Measurements from ENCODE around the gene OBI1.

OBI1 gene, protein sequence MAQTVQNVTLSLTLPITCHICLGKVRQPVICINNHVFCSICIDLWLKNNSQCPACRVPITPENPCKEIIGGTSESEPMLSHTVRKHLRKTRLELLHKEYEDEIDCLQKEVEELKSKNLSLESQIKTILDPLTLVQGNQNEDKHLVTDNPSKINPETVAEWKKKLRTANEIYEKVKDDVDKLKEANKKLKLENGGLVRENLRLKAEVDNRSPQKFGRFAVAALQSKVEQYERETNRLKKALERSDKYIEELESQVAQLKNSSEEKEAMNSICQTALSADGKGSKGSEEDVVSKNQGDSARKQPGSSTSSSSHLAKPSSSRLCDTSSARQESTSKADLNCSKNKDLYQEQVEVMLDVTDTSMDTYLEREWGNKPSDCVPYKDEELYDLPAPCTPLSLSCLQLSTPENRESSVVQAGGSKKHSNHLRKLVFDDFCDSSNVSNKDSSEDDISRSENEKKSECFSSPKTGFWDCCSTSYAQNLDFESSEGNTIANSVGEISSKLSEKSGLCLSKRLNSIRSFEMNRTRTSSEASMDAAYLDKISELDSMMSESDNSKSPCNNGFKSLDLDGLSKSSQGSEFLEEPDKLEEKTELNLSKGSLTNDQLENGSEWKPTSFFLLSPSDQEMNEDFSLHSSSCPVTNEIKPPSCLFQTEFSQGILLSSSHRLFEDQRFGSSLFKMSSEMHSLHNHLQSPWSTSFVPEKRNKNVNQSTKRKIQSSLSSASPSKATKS

GRCh38 chr13:78658630-78659449 is at the start of gene OBI1:
OBI1 (minus strand) TSS chr13:78659155; CDS start chr13:78659120, 35 bp downstream.
- DNase-seq (ENCODE audit: low spot score): peak; percentile 86

GRCh38 chr13:78701383-78701782 is 42.4 kb upstream of the OBI1 start:
- DNase-seq (ENCODE audit: low spot score): no peak

- no peak for DNase-seq (ENCODE audit: low spot score)
These were observed 41.4 kb upstream of the OBI1 start for GRCh38 chr13:78700121-78700910.

- DNase-seq (ENCODE audit: low spot score): no peak
These were observed 30.1 kb upstream of the OBI1 start for GRCh38 chr13:78689011-78689410.

DNA sequence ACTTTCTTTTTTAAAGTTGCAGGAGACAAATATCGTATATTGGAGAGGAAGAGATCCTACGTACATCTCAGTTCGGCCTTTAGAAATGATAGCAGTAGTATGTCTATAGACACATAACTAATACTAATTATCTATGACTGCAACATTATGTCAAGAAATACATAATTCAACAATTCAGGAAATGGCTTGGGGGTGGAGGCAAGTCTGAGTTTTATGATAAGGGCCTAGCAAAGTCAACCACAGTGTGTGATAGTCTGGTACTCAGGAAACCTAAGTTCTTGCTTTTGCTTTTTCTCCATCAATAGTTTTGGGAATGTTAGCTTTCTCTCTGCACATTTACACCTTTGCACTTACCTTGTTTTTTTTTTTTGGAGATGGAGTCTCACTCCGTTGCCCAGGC is 27.5 kb upstream of the OBI1 start:
- DNase-seq (ENCODE audit: low spot score): no peak

GRCh38 chr13:78680576-78681350 is 21.8 kb upstream of the OBI1 start:
- no peak for DNase-seq (ENCODE audit: low spot score)

- no peak for DNase-seq (ENCODE audit: low spot score)
These were observed 21.2 kb upstream of the OBI1 start for GRCh38 chr13:78680115-78680561.

GRCh38 chr13:78679329-78679728 is 20.4 kb upstream of the OBI1 start:
- no peak for DNase-seq (ENCODE audit: low spot score)

- no peak for DNase-seq (ENCODE audit: low spot score)
These were observed 16.2 kb upstream of the OBI1 start for GRCh38 chr13:78675112-78675511.

DNA sequence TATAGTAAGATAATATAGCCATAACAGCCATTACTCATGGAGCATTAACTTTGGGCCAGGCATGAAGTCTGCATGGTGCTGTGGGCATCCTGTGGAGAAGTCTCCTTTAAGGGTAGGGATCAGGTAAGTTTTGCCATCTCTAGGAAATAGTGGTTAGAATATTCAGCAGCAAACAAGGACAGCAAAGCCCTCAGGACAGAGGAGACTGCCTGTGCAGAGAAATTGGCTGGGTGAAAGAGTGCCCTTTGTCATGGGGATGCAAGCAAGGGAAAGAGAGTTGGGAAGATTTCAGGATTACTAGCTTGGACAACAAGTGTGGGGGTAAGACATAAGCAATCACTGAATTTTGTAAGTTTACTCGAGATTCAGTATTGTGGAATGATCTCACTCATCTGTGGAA is 15.7 kb upstream of the OBI1 start:
- DNase-seq (ENCODE audit: low spot score): no peak

GRCh38 chr13:78662467-78662866 is 3.5 kb upstream of the OBI1 start:
- DNase-seq (ENCODE audit: low spot score): no peak

GRCh38 chr13:78660495-78660857 is 1.5 kb upstream of the OBI1 start:
- DNase-seq (ENCODE audit: low spot score): no peak

DNA sequence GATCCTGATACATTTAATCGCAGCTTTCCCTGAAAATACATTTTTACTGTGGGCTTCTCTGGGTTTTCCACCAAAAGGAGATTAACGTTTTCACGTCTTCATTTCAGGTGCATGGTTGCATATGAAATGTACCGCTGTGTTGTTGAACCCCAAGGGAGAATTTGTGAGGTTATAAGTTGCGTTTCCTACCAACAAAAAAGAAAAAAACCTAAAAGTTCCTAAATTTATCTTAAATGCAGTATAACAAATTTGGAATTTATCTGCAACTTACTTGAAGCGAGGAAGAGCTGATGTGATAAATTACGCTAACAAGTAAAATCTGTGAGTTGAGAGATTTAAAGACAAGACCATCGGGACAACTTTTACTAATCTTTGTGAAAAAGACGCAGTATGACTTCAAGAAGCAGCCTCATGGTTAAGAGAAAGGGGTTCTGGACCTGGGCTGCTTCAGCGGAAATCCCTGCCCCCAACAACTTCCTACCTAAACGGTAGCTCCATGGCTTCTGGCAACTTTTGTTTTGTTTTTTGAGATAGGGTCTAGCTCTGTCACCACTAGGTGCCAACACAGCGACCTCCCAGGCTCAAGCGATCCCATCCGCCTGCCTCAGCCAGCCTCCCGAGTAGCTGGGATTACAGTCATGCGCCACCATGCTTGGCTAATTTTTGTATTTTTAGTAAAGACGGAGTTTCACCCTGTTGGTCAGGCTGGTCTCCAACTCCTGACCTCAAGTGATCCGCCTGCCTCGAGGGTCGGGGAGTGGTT is 958 bp upstream of the OBI1 start:
- peak; percentile 11 for DNase-seq (ENCODE audit: low spot score)

GRCh38 chr13:78659450-78659730 is 435 bp upstream of the OBI1 start:
- no peak for DNase-seq (ENCODE audit: low spot score)

DNA sequence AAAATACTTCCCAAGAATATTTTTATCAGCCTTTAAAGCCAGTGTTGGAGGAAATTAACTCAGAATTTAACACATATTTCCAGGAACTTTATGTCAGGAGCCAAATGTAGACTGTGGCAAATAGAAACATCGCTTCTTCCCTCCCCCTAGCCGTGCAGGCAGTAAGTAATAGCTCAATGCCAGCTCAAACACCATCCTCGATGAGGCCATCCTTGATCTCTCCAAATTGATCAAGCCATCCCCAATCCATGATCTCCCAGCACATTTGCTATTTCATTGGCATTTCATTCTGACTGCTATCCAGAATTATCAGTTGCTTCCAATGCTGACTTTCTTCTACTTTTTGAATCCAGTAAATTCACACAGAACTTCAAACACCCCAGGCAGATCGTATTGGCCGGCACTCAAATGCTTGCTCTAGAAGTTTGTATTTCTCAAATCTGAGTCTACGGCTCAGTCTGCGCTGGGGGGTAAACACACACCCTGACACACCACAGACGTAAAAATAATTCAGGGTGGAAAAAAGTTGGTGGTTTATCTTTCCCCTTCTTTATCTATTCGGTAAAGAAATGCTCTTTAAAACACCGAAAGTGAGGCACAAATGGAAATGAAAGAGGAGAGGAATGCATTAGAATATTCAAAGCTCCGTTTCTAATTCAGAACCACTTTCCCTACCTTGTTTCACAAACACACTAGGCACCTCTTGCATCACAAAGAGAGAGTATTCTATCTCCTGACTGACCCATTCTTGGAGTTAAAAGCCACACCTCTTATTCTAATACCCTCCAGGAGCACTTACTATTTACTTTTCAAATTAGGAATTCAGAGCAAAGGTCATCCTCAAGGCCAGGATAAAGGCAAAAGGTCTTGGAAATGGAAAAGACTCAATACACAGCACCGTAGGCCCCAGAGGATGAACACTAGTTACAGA is 991 bp downstream of the OBI1 start:
- no peak for DNase-seq (ENCODE audit: low spot score)

GRCh38 chr13:78655906-78656305 is 3.0 kb downstream of the OBI1 start:
- DNase-seq (ENCODE audit: low spot score): no peak

GRCh38 chr13:78655007-78655406 is 3.9 kb downstream of the OBI1 start:
- no peak for DNase-seq (ENCODE audit: low spot score)

DNA sequence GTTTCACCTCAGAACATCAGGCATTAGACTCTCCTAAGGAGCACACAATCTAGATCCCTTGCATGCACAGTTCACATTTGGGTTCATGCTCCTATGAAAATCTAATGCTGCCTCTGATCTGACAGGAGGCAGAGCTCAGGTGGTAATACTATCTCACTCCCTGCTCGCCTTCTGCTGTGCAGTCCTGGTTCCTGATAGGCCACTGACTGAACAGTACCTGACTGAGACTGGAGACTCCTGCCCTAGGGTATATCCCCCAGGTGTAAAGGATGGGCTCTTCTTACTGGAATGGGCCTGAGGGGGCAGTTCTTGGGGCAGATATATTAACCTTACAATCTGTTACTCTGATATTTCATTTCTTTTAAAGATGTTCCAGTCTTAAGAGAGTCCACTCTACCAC is 6.3 kb downstream of the OBI1 start:
- no peak for DNase-seq (ENCODE audit: low spot score)

DNA sequence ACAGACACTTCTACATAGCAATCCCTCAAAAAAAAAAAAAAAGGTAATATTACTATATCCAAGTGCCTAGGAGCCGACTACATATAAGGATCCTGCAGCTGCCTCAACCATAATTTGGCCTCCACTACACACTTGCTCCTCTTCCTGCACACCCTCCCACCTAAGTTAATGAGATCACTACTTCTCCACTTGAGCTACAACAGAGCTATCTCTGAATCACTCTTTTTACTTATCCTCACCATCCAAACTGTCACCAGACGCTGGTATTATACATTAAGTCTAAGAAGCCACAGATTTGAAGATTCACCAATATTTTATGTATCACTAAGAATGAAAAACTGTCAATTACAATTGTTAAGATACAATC is 8.3 kb downstream of the OBI1 start:
- DNase-seq (ENCODE audit: low spot score): no peak

Measured in CD4-positive, alpha-beta T cell treated with Interleukin-6 at 100 ng/mL for 8 hours (primary cell).